ENCODE data around the gene HNRNPC.

Gene HNRNPC

DNA sequence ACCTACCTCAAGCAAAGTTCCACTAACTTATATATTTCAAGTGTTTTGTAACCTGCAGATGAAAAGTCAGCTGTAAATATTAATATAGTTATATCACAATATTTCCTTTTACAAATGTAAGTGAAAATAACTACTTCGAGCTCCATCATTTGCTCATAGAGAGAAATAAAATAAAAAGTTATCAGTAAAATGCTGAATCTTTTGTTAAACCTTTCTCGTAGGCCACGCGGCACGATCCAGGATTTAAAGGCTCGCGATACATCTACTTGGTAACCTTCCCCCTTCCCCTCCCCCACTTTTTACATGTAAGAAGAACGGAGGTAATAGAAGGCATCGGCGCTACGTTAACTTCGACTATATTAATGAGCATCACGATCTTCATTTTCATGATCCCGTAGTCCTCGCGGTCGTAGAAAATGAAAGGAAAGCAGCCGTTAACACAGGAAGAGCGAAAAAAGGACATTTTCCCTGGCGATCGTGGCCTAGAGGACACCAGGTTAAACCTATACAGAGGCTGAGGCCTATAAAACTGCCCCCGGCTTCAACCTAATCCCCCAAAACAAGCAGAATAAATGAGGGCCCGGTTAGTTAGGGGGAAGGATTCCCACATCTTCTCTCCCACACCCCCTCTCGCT lies 508 bp downstream of the HNRNPC start:
- peak; percentile 82 for DNase-seq (ENCODE audit: low read depth)
- Histone ChIP-seq H3K36me3 (ENCODE audit: control insufficient read depth, insufficient read depth, low read length, severe bottlenecking) (peaks cover 40% of the 10 kb centered on the region), H3K4me3 (ENCODE audit: low read length) (peak overlapping the region; percentile 97), H3K9me3 (ENCODE audit: control insufficient read depth, low read length) (no peaks in the 10 kb centered on the region), H3K27me3 (replicated peaks; ENCODE audit: control insufficient read depth, insufficient read depth, low read length) (no peaks in the 10 kb centered on the region), H3K4me1 (ENCODE audit: control insufficient read depth, insufficient read depth, low read length) (peaks cover 38% of the 10 kb centered on the region), H3K9ac (ENCODE audit: low read length) (peak overlapping the region; percentile 99)

DNA sequence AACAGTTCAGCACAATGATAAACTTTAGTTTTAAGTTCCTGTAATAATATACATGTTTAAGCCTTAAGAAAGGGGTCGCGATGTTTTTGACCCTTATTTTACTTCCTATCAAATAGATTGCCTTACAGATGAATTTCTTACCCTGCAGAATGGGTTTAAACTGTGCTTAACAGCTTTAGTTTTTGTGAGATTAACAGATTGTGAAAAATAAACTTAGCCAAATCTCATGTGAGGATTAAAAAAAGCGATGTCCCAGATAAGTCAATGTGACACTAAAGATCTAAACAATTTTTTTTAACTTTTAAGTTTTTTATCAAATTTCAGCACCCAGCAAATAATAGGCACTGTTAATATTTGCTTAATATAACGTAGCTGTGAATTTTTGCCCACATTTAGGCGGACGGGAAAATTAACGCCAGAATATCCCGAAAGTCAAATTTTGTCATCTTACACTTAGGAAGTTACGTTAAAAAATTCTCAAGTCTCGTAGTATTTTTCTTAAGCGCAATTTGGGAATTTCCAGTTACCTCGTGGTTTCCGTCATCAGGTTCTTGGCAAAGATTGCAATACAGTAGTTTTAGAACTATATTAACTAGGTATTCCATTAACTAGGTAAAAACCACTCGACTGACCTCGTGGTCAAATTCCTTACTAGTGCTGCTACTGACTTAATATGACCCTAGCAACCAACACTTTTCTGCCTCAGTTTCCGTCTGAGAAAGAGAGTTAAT lies 1.2 kb downstream of the HNRNPC start:
- H3K27me3 ChIP-seq (replicated peaks; ENCODE audit: control insufficient read depth, insufficient read depth, low read length) = no peaks in the 10 kb centered on the region
- peak overlapping the region; percentile 99 for H3K9ac ChIP-seq (ENCODE audit: low read length)
- peaks cover 45% of the 10 kb centered on the region for H3K4me1 ChIP-seq (ENCODE audit: control insufficient read depth, insufficient read depth, low read length)
- H3K4me3 ChIP-seq (ENCODE audit: low read length) = peak overlapping the region; percentile 97
- no peaks in the 10 kb centered on the region for H3K9me3 ChIP-seq (ENCODE audit: control insufficient read depth, low read length)
- peaks cover 46% of the 10 kb centered on the region for H3K36me3 ChIP-seq (ENCODE audit: control insufficient read depth, insufficient read depth, low read length, severe bottlenecking)
- peak; percentile 57 for DNase-seq (ENCODE audit: low read depth)

DNA sequence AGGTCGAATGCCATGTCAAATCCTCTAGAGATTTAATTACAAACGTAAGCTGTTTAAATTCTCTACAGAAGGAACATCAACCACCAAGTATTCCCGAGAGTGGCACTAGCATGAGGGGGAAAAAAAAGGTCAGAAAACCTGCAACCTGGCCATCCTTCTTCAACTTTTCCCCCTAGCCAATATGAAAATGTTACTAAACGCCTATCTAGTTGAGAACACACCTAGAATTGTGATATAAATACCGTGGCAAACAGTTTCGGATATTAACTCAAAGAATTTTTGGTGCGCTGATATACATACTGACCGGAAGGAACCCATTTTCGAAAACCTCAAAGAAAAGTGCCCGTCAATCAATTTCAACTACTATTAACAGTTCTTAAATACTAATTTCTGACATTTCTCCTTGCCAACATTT lies 1.8 kb downstream of the HNRNPC start:
- H3K36me3 ChIP-seq (ENCODE audit: control insufficient read depth, insufficient read depth, low read length, severe bottlenecking) = peaks cover 52% of the 10 kb centered on the region
- no peaks in the 10 kb centered on the region for H3K9me3 ChIP-seq (ENCODE audit: control insufficient read depth, low read length)
- no peaks in the 10 kb centered on the region for H3K27me3 ChIP-seq (replicated peaks; ENCODE audit: control insufficient read depth, insufficient read depth, low read length)
- peaks cover 51% of the 10 kb centered on the region for H3K4me1 ChIP-seq (ENCODE audit: control insufficient read depth, insufficient read depth, low read length)
- peak overlapping the region; percentile 99 for H3K9ac ChIP-seq (ENCODE audit: low read length)
- peak overlapping the region; percentile 97 for H3K4me3 ChIP-seq (ENCODE audit: low read length)
- DNase-seq (ENCODE audit: low read depth) = peak; percentile 53

DNA sequence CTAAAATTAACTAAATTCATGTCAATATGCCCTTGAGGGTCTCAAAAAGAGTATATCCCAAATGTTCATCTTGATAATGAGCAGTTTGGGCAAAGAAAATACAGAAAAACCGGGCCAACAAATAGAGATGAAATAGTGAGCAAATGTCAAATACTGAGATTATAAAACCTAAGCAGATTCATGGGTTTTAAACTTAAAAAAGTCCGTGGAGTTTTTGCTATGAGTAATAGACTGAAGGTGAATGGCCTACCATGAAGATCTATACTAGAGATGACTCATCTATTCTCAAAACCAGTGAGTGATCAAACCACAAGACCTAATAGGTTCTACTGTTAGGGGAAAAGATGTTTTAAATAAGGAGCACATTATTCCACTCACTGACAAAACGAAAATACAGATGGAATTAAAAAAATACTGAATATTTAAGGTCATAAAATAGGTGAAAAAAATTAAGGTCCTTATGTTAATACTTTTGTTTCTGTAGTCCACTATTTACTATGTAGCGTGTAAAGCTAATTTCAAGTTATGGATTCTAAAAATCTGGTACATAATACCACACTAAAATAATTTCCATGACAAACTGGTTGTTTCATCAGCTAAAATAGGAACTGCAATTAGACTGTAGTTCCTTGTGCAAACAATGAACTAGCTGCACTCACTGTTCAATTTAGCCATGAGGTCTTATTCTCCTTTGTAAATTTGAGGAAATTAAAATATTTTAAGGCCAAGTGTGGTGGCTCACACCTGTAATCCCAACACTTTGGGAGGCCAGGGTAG lies 5.0 kb downstream of the HNRNPC start:
- H3K36me3 ChIP-seq (ENCODE audit: control insufficient read depth, insufficient read depth, low read length, severe bottlenecking) = peaks cover 82% of the 10 kb centered on the region
- peak overlapping the region; percentile 67 for H3K4me3 ChIP-seq (ENCODE audit: low read length)
- DNase-seq (ENCODE audit: low read depth) = peak; percentile 71
- no peaks in the 10 kb centered on the region for H3K27me3 ChIP-seq (replicated peaks; ENCODE audit: control insufficient read depth, insufficient read depth, low read length)
- peaks cover 65% of the 10 kb centered on the region for H3K4me1 ChIP-seq (ENCODE audit: control insufficient read depth, insufficient read depth, low read length)
- no peak overlapping the region for H3K9ac ChIP-seq (ENCODE audit: low read length)
- no peaks in the 10 kb centered on the region for H3K9me3 ChIP-seq (ENCODE audit: control insufficient read depth, low read length)

DNA sequence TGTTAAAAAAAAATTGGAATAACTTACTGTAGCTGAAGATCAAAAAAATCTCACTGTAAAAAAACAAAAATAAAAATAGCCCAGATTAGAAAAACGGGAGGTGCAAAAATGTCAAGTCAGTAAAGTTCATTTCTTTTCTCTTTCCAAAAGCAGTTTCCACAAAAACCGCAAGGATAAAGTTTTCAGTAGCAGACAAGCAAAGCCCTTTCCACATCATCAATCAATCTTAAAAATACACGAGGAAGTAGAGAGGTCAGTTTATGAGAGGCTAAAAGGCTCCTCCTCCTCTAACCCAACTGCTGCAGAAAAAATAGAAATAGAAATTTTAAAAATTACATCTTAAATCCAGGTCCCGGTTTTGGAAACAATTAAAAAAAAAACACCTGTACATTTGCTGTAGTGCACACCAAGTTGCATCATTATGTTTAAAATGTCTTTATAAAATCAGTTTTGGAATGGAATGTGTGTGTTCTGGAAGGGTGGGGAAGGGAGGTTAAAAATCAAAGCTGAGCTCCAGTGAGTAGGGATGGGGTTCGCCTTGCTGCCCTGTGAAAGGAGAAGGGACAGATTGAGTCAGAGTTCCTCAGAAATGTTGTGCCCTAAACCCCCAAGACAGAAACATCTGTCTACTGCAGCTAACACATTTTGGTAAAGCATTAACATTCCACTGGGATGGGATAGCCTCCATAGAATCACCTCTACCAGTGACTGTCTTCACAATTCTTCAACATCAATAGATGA lies 5.8 kb downstream of the HNRNPC start:
- H3K36me3 ChIP-seq (ENCODE audit: control insufficient read depth, insufficient read depth, low read length, severe bottlenecking) = peaks cover 90% of the 10 kb centered on the region

DNA sequence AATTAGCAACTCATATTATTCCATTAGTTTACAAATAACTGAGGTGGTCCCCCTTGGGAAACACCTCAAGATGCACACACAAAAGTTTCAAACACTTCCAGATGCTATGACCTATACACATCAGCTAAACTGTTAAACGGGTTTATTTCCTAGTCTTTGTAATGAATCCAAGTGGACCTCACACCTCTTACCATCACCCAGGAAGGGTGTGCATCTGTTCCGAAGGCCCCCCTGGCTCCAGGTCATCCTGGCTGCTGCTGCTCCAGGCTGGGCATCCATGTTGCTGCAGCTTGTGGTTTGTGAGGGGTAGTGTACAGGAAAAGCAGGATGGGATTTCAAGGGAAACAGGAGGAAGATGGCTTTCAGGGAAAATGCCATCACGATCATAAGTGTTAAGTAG lies 6.8 kb downstream of the HNRNPC start:
- no peak for DNase-seq (ENCODE audit: low read depth)
- H3K4me1 ChIP-seq (ENCODE audit: control insufficient read depth, insufficient read depth, low read length) = peaks cover 82% of the 10 kb centered on the region
- peak overlapping the region; percentile 20 for H3K4me3 ChIP-seq (ENCODE audit: low read length)
- H3K9ac ChIP-seq (ENCODE audit: low read length) = no peak overlapping the region
- H3K27me3 ChIP-seq (replicated peaks; ENCODE audit: control insufficient read depth, insufficient read depth, low read length) = no peaks in the 10 kb centered on the region
- peaks cover 90% of the 10 kb centered on the region for H3K36me3 ChIP-seq (ENCODE audit: control insufficient read depth, insufficient read depth, low read length, severe bottlenecking)
- no peaks in the 10 kb centered on the region for H3K9me3 ChIP-seq (ENCODE audit: control insufficient read depth, low read length)

More for the DNA sequence above, 5.8 kb downstream of the HNRNPC start:
- peak; percentile 28 for DNase-seq (ENCODE audit: low read depth)
- Histone ChIP-seq H3K4me1 (ENCODE audit: control insufficient read depth, insufficient read depth, low read length) (peaks cover 73% of the 10 kb centered on the region), H3K4me3 (ENCODE audit: low read length) (peak overlapping the region; percentile 67), H3K9me3 (ENCODE audit: control insufficient read depth, low read length) (no peaks in the 10 kb centered on the region), H3K9ac (ENCODE audit: low read length) (no peak overlapping the region), H3K27me3 (replicated peaks; ENCODE audit: control insufficient read depth, insufficient read depth, low read length) (no peaks in the 10 kb centered on the region)

DNA sequence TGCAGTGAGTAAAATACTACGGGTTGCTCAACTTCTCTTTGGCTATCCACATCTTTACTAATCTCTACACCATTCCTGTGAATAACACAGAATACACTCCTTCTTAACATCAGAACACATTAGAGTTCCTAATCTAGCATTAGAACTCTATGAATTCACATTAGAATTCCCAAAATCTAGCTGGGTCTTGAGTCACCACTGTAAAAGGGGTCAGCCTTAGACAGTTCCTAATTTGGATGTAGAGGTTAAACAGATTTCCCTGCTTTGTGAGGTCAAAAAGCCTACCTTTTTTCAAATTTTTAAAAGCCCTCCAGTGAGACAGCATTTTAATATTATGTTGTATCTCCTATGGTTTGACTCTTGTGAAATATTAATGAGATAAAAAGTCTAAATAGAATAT lies 7.4 kb downstream of the HNRNPC start:
- Histone ChIP-seq H3K36me3 (ENCODE audit: control insufficient read depth, insufficient read depth, low read length, severe bottlenecking) (peaks cover 87% of the 10 kb centered on the region), H3K9me3 (ENCODE audit: control insufficient read depth, low read length) (no peaks in the 10 kb centered on the region), H3K4me3 (ENCODE audit: low read length) (peak overlapping the region; percentile 20), H3K4me1 (ENCODE audit: control insufficient read depth, insufficient read depth, low read length) (peaks cover 86% of the 10 kb centered on the region), H3K9ac (ENCODE audit: low read length) (no peak overlapping the region), H3K27me3 (replicated peaks; ENCODE audit: control insufficient read depth, insufficient read depth, low read length) (no peaks in the 10 kb centered on the region)
- DNase-seq (ENCODE audit: low read depth) = no peak

DNA sequence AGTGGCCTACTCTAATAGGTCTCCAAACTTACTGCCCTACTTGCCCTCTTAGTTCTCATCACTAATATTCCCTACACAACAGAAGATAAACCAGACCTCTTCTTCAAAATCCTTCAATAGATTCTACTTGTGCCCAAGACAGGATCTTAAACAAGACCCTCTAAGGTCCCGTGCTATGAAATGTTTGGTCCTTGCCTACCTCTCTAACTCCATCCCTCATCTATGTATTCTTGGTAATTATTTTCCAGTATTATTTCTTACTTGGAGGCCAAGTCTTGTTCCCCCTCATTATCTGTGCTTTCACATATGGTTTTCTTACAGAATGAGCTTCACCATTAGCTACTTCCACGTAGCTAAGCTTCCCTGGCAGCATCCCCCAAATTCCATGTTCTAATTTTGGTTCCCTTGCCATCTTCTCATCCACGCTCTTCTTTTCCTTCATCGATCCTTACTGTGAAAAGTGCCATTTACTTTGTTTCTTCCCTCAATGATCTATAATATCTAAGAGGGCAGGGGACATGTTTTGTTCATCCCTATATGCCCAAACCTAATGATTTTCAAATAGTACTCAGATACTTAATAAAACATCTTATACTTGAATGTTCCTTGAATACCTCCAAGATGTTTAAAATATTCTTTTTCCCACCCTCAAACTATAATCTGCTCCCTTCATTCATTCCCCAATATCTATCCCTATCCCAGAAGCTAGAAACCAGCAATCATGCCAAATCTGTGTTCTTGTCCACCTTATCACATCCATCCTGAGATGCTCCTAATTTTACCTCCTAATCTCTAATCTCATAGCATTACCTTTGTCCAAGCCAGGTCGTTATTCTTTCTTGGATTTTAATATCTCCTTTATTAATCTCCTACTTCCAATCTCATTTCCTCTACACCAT lies 10.1 kb downstream of the HNRNPC start:
- Histone ChIP-seq H3K4me1 (ENCODE audit: control insufficient read depth, insufficient read depth, low read length) (peaks cover 81% of the 10 kb centered on the region), H3K4me3 (ENCODE audit: low read length) (peak overlapping the region; percentile 41), H3K36me3 (ENCODE audit: control insufficient read depth, insufficient read depth, low read length, severe bottlenecking) (peaks cover 72% of the 10 kb centered on the region), H3K9me3 (ENCODE audit: control insufficient read depth, low read length) (no peaks in the 10 kb centered on the region), H3K27me3 (replicated peaks; ENCODE audit: control insufficient read depth, insufficient read depth, low read length) (no peaks in the 10 kb centered on the region), H3K9ac (ENCODE audit: low read length) (no peak overlapping the region)
- no peak for DNase-seq (ENCODE audit: low read depth)

DNA sequence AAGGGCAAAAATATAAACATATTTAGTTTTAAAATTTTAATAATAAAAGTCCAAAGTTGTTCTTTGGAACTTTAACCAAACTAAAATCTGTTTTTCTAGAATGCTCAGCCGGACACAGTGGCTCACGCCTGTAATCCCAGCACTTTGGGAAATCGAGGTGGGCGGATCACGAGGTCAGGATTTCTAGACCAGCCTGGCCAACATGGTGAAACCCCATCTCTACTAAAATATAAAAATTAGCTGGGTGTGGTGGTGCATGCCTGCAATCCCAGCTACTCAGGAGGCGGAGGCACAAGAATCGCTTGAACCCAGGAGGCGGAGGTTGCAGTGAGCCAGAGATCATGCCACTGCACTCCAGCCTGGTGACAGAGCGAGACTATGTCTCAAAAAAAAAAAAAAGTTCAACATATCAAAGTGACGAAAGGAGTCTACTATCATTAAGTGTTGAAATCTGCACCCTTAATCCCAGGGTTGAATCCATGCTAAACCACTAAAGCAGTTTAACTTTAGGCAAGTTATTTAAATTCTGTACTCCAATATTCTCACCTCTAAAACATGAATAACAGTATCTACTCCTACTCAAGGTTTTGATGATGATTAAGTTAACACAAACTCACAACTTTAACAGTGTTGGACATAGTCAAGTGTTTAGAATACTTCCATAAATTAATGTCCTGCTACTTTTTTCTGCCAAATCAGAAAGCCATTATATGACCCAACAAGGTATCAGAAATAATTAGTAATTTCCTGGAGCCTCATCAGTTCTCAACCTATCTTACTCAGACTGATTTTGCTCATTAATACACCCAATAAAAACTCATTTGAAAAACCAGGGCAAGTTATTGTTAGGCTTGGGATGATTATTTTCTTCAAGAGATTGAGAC lies 11.0 kb downstream of the HNRNPC start:
- no peaks in the 10 kb centered on the region for H3K9me3 ChIP-seq (ENCODE audit: control insufficient read depth, low read length)
- peaks cover 73% of the 10 kb centered on the region for H3K36me3 ChIP-seq (ENCODE audit: control insufficient read depth, insufficient read depth, low read length, severe bottlenecking)
- H3K4me1 ChIP-seq (ENCODE audit: control insufficient read depth, insufficient read depth, low read length) = peaks cover 72% of the 10 kb centered on the region
- no peak for DNase-seq (ENCODE audit: low read depth)
- no peak overlapping the region for H3K9ac ChIP-seq (ENCODE audit: low read length)
- no peaks in the 10 kb centered on the region for H3K27me3 ChIP-seq (replicated peaks; ENCODE audit: control insufficient read depth, insufficient read depth, low read length)
- H3K4me3 ChIP-seq (ENCODE audit: low read length) = peak overlapping the region; percentile 41

All from adipocyte (in vitro differentiated cells).